Activated CD4-positive, CD25-positive, alpha-beta regulatory T cell (primary cell): ENCODE measurements around the gene ZNF784.

Experiments used
- DNase-seq, 4 experiments: peaks; one replicate each; lab custom pipeline; 2025; lab: John Stamatoyannopoulos, UW

Gene ZNF784

DNA sequence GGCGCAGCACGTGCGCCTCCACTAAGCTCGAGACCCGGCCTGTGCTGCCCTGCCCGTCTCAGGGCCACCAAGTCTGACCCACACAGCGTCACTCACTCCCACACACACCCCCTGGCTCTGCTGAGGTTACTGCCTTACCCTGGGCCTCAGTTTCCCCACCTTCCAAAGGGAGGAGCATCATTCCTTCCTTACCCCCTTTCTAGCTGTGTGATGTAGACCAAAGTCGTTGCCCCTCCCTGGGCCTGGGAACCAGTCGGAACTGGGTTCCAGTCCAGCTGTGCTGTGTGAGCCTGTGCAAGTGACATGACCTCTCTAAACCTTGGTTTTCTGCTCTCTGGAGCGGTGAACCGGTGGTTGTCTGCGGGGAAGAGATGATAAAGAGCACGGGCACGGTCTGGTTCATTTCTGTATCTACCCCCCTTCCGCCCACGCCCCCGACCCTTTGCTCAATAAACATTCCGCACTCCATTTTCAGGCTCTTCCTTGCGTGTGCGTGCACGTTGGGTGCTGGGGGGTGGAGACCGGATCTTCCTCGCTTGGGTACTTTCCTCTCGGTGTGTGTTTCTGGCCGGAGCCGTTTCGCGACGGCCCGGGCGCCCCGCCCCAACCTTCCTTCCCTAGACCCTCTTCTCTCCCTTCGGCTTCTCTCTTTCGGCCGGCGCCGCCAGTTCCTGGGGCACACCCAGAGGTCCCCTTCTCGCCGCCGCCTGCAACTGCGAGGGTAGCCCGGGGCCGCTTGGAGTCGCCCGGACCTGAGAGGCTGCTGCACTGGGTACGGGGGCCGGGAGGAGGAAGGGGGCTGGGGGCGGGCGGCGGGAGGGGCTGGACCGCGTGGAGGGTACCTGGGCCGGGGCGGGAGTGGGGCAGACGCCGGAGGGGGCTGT lies 18.9 kb upstream of the ZNF784 start, which contains the start of gene ZNF581:
ZNF581 (plus strand) TSS at position 647 of the 884 bp plus-strand sequence. CDS start 923 bp downstream, outside the sequence.
- DNase-seq, result peak; percentile 50 to 69 (median 56)

DNA sequence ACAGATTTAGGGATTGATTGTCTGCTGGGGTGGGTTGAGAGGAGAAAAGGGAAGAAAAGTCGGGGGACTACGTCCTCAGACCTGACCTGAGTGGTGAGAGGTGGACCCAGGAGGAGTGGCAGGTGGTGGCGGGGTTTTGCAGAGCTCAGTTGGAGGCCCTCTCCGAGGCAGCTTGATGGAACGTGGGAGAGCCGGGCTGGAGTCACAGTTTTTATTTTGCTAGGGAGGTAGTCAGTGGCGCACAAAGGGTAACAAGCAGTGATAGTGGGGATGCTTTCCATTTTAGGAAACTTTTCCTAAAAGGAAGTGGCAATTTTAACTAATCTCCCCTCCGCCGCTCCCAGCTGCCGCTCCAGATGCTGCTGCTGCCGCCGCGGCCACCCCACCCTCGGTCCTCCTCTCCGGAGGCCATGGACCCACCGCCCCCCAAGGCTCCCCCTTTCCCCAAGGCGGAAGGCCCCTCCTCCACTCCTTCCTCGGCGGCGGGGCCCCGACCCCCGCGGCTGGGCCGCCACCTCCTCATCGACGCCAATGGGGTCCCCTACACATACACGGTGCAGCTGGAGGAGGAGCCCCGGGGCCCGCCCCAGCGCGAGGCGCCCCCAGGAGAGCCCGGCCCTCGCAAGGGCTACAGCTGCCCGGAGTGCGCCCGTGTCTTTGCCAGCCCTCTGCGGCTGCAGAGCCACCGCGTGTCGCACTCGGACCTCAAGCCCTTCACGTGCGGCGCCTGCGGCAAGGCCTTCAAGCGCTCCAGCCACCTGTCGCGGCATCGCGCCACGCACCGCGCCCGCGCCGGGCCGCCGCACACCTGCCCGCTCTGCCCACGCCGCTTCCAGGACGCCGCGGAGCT lies 18.0 kb upstream of the ZNF784 start:
- DNase-seq, result no peak

DNA sequence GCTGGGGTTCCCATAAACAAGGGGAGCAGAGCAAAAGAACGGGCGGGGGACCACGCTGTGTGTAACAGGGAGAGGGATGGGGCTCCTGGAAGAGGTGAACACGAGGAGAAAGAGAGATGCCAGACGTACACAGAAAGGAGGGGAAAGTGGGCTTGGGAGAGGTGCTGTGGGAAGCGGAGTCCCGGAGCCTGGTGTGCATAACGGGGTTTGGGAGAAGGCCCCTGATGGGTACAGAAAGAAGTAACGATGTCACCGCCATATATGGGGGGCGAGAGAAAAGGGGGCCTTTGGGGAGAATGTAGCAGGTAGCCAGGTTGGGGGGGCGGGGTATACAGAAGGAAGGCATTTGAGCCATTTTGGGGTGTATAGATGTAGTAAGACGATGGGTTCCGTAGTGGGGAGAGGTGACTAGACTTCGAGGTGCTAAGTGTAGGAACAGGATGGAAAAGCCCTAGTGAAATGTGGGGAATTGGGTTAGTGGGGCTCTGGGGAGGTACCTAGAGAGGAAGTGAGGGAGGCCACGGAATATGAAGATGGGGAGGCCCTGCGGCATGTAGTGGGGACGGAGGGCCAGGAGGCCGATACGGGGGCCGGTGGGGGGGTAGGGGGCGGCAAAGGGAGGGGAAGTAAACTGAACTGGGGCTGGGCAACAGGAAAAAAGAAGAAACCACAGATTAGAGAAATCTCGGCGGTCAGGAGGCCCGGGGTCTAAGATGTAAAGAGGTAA lies 17.2 kb upstream of the ZNF784 start:
- no peak for DNase-seq

DNA sequence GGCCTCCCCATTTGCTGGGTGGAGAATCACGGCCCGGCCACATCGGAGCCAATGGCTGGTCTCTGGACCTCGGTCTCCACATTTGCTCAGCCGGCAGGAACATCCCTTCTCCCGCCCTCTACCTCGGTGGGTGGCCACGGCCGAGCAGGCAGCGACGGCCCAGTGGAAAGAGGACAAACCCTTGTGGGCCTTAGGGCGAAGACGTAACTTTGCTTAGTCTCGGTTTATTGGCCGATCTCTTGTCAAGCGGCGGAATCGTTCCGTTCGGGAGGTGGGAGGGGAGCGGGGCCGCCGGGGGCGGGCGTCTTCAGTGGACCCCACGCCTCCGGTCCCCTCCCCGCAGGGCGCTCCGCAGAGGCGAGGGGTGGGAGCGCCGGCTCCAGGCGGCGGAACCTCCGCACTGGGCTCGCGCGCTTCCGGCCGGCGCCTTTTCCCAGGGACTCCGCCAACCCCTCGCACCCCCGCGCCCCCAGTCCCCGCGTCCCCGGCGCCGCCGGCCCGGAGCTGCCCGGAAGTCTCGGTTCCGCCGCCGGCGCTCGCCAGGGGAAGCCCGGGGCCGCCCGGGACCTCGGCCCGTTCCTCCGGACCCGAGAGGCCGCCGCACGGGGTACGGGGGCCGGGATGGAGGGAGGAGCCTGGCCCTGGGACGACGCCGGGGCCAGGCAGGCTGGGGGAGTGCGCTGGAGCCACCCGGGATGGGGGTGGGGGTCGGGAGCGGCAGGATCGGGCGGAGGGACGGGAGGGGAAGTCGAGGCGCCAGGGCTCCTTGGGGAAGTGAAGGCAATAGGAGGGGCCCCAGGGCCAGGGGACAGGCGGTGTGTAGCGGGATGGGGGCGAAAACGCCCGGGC lies 16.4 kb upstream of the ZNF784 start, which contains the start of gene ZNF580:
ZNF580 (plus strand) TSS at position 426 of the 849 bp plus-strand sequence. CDS start 1,507 bp downstream, outside the sequence.
- DNase-seq, result peak in 3 of 4 experiments; percentile 32 to 40 (median 36)

DNA sequence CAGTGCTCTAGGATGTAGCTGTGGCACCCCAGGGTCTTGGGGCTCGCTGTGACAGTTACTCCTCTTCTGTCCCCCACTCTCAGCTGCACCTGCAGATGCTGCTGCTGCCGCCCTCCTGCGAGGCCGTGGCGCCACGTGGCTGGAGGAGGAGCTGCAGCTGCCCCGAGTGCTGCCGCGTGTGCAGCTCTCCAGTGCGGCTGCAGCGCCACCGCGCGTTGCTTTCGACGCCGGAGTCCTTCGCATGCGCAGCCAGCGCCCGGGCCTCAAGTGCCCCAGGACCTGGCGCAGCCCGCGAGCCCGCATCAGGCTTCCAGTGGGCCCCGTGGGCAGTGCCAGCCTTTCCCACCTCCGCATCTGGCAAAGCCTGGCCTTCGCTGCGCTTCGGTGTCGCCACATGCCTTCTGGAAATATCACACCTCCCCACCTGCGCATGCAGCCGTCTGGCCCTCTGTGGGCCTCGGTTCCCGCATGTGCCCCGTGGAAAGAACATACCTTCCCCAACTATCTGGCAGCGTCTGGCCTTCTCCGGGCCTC lies 15.7 kb upstream of the ZNF784 start:
- peak in 3 of 4 experiments; percentile 33 to 56 (median 53) for DNase-seq

DNA sequence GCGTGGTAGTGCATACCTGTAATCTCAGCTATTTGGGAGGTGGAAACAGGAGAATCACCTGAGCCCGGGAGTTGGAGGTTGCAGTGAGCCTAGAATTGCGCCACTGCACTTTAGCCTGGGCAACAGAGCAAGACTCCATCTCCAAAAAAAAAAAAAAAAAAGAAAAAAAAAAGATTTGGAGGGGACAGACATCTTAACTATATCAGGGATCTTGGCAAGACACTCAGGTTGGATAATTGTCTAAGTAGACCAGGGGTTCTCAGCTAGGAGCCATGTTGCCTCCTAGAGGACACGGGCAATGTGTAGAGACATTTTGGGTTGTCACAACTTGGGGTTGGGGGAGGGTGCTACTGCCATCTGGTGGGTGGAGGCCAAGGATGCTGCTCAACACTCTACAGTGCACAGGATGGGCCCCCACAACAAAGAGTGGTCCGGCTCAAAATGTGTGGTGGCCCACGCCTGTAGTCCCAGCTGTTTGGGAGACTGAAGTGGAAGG lies 14.5 kb upstream of the ZNF784 start:
- peak in 2 of 4 experiments; percentile 28 to 35 for DNase-seq

DNA sequence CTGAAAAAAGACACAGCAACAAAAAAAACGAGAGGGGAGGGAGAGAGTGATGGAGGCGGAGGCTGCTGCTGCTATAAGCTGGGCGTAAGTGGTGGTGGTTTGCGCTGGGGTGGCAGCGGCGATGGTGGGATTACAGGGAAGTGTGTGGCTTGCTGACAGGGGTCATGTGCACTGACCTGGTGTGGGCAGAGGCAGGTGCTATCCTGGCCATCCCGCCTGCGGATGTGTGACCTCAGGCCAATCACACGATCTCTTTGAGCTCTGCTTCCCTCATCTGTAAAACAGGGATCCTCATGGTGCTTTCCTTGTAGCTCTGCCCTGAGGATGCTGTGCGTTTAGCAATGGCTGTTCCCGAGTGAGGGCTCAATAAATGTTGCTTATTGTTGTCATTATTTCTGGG lies 13.2 kb upstream of the ZNF784 start:
- DNase-seq, result no peak

DNA sequence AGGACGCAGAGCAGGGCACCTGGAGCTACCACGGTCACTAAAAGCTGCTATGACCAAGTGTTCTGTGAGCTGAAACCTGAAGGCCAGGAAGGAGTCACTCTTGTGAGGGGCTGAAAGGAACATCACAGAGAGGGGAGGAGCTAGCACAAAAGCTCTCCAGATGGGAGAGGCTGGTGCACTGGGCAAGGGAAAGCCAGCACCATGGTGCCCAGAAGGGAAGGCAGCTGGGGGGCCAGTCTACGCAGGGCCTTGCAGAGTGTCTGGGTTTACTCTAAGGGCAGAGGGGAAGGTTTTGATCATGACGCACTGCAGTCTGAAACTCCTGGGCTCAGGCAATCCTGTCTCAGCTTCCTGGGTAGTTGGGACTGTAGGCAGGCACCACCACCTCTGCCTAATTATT lies 12.4 kb upstream of the ZNF784 start:
- DNase-seq, result no peak

DNA sequence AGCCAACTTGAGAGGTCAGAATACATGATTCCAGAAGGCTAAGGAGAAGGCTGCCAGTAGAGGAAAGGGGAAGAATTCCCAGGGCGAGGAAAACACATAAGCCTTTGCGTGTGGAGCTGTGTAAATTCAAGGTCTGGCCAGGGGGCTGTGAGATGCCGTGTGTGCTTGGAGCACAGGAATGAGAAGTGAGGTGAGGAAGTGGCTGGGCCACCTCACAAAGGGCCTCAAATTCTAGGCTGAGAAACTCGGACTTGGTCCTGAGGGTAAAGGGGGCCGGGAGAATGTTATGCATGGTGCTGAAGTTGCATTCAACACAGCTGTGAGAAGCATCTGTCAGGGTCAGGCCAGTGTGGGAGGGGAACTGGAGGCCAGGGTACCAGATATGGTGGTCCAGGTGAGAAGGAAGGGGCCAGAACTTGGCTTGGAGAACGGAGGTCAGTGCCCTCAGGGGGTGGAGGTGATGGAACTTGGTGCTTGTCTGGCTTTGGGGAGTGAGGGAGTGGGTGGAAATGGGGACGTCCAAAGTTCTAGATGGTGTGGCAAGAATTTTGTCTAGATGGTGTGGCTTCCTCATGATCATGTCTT lies 11.6 kb upstream of the ZNF784 start:
- no peak for DNase-seq

DNA sequence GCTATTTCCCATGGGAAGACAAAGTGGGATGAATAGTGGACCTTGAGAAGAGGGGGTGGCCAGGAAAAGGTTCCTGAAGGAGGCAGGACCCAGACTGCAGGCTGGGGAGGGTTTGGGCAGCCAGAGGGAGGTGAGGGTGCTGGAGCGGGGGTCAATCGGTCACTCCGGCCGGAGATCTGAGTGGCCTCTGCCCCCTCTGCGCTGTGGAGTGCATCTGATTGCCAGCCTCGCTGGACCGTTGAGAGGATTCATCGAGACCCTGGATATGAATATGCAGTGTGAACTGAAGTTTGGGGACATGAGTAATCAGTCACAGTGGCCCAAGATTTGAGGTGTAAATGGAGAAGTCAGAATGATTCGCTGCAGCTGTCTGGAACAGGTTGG lies 11.0 kb upstream of the ZNF784 start:
- no peak for DNase-seq

DNA sequence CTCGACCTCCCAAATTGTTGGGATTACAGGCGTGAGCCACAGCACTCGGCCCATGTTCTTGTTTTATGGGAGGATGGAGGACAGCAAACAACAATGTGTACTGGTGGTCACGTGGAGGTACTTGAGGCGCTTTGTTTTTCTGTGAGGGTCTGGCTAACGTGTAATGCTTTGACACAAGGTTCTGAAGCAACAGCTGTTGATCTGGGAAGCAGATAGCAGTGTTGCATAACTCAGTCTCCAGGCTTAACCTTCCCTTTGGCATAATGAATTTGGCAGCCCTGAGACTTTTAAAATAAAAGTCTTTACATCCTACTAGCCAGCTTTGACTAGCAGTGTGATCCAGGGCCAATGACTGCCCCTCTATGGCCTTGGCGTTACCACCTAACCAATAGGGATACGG lies 9.5 kb upstream of the ZNF784 start:
- no peak for DNase-seq

DNA sequence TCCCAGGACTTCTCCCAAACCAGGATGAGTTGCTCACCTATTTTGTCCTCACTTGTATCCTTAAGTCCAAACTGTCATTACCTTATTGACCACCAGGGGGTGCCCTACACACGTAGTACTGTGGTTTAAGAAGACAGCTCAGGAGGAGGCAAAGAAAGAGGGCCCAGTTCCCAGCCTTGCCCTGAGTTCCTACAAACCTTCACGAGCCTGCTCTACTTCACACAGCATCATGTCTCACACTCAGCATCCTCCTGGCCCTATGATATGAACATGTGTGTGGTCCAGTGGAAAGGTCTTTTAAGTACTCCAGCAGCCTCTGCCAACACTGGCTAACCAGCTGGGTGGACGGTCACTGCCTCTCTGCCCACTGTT lies 8.1 kb upstream of the ZNF784 start:
- peak; percentile 70 to 87 (median 77) for DNase-seq

DNA sequence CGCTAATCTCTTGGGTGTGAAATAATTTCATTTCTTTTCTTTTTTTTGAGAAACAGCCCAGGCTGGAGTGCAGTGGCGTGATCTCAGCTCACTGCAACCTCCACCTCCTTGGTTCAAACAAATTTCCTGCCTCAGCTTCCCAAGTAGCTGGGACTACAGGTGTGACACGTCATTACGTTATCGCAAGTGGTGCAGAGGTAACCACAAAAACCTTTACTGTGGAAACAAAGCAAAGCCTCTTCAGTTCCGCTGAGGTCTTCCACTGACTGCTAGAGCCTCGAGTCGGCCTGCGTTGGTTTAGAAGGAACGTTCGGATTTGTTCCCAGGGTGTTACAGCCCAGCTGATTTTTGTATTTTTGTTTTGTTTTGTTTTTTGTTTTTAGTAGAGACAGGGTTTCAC lies 2.0 kb upstream of the ZNF784 start:
- DNase-seq, result no peak

DNA sequence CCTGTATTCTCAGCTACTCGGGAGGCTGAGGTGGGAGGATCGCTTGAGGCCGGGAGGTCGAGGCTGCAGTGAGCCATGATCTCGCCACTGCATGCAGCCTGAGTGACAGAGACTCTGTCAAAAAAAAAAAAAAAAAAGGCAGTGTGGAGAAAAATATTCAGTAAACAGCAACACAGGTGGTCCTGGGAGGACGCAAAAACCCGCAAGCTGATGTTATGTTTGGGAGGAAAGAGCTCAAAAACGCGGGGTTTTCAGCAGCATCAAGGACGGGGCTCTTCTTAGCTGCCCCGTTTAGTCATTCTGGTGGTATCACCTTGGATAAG lies 599 bp upstream of the ZNF784 start:
- DNase-seq, result no peak

DNA sequence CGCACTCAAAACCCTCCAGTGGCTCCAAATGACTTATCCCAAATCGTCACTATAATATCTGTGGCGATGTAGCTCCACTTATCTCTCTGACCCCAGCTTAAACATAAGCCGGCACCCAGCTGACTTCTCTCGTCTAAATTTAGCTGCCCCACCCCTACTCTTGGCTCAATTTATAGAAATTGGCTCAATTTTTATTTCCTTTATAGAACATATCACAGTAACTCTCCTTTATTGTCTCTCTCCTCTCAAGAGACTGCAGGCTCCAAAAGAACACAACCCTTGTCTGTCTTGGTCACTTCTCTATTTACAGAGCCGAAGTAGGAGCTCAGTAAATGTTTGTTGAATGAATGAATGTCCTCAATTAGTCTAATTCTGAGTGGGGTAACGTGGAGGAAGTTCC lies 805 bp downstream of the ZNF784 start:
- no peak for DNase-seq

DNA sequence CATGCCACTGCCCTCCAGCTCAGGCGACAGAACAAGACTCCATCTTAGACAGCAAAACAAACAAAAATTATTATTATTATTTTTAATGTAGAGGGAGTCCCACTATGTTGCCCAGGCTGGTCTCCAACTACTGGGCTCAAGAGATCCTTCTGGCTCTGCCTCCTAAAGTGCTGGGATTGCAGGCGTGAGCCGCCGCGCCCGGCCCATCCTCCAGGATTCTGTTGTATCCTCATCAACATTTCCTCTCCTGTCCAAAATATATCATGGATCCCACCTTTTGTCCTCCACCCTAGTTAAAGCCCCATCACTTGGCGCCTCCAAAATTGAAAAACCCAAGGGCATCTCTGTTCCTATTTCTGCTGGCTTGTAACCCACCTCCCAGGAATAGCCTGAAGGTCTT lies 1.2 kb downstream of the ZNF784 start:
- no peak for DNase-seq

DNA sequence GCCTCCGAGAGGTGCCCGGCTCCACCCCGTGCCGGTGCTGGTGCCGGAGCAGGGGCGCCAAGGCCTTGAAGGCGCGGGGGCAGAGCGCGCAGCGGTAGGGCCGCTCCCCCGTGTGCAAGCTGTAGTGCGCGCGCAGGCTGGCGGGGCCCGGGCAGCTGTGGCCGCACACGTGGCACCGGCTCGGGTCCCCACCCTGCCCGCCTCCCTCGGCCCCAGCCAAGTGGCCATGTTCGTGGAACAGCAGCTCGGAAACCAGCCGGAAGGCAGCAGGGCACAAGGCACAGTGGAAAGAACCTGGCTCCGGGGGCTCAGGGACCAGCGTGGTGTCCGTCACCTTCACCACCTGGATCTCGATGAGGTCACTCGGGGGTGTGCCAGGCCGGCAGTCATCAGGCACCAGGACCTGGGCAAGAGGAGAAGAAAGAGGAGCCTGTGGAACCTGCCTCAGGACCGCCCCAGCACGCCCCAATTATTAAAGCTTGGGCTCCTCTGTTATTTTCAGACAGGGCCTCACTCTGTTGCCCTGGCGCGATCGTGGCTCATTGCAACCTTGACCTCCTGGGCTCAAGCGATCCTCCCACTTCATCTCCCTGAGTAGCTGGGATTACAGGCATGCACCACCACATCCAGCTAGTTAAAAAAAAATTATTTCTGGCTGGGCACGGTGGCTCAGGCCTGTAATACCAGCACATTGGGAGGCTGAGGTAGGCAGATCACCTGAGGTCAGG lies 2.0 kb downstream of the ZNF784 start:
- no peak for DNase-seq

DNA sequence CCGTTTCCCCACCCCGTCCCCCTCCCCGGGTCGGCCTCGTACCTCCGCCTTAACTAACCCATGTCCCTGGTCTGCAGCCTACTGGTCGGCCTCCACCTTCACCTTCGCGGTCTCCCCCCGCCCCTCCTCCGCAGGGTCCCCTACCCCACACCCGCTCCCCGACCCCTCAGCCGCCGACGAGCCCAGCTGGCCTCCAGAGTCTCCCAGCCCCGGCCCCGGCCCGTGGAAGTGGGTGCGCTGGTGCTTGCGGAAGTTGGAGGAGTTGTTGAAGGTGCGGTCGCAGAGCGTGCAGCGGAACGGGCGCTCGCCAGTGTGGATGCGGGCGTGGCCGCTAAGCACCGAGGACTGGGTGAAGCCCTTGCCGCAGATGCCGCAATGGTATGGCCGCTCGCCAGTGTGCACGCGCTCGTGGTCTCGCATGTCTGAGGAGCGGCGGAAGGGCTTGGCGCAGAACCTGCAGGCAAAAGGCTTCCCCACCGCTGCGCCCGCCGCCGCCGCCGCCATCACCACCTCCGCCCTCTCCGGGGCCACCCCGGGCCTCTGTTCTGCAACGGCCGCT lies 2.6 kb downstream of the ZNF784 start:
- no peak for DNase-seq

DNA sequence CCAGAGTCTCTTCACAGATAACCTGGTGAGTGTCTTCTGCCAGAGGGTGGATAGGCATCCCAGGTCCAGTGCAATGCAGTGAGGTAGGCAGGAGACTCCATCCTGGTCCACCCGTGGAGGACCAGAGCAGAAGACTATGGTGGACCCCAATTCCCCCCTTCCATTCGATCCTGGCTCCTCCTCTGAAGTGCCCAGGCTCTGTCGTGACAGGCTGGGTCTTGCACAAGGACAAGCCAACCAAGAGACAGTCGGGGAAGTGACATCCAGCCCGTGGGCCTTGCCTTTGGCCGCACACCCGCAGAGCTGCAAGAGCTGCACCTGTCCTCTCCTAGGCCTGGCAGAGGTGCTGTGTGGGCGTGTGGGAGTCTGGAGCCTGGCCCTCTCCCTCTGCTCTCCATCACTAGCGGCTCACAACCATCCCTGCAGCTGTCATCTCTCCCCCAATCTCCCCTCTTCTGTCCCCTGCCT lies 3.1 kb downstream of the ZNF784 start:
- DNase-seq, result no peak
